Measurements from ENCODE around the gene RAD18.

DNA sequence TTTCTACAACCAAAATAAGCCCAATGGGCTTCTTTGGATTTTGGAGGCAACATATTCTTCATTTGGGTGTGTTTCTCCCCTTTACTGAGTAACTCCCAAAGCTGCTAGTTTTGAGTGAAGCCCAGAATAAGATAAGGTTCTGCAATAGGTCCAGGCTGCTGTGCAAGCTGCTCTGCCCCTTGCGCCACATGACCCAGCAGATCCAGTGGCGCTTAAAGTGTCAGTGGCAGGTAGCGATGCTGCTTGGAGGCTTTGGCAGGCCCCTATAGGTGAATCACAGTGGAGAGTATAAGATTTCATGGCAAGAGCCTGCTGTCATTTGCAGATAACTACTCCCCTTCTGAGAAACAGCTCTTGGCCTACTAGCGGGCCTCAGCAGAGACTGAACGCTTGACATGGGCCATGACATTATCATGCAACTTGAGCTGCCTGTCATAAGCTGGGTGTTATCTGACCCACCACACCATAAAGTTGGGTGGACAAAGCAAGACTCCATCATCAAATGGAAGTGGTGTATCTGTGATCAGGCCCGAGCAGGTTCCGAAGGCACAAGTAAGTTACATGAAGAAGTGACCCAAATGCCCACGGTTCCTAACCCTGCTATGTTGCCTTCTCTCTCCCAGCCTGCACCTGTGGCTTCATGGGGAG lies 105.4 kb downstream of the RAD18 start:
- TF ChIP-seq CTCF (IDR thresholded peaks at IDR 0.05) (no peak), POLR2A (IDR thresholded peaks at IDR 0.05) (no peak), POLR2AphosphoS5 (IDR thresholded peaks at IDR 0.05) (no peak)

All from sigmoid colon (tissue), 4 donors.